H1 (cell line): ENCODE measurements around the gene CCR2. TPM values are rescaled to one million over a fixed set of nuclear protein-coding genes. Genes with fewer than 3 reads are reported as not detected.

ENCODE experiments used
- CTCF ChIA-PET: fragments of 300-600 bp; sonication (Branson Sonifier 250); formaldehyde crosslinking; loops from one replicate; lab custom pipeline; 2021; ENCODE audit not compliant: partially characterized antibody; lab: Charles Lee
- POLR2A ChIA-PET: fragments of 300-600 bp; sonication (Branson Sonifier 250); formaldehyde crosslinking; loops from one replicate; lab custom pipeline; 2021; ENCODE audit warnings: inconsistent platforms; ENCODE audit not compliant: partially characterized antibody; lab: Charles Lee
- DNase-seq, 2 experiments: peaks; one replicate each; pipeline versions ENCODE4 v3.0.0 to v3.0.0-alpha.2; 2010 to 2022; ENCODE audit warnings: low spot score in 2 of 2, low read depth in 1 of 2, mixed read lengths in 1 of 2
- FAIRE-seq: peaks from 2 replicates; lab custom pipeline; 2011; peaks lifted over from hg19 to GRCh38; lab: Jason Lieb, UNC
- H2AFZ ChIP-seq: 2 replicates; pipeline ENCODE4 v1.8.1; 2012; ENCODE audit warnings: low read length, inconsistent platforms
- H2AK5ac ChIP-seq: 2 replicates; pipeline ENCODE4 v1.6.1; 2013; ENCODE audit warnings: low read depth, low read length
- H2BK120ac ChIP-seq: replicated peaks from 2 replicates; pipeline ENCODE3; 2013; ENCODE audit warnings: low read depth, low read length, inconsistent platforms
- H2BK12ac ChIP-seq: 2 replicates; pipeline ENCODE4 v1.6.1; 2013; ENCODE audit warnings: low read depth, low read length
- H2BK15ac ChIP-seq: 2 replicates; pipeline ENCODE4 v1.6.1; 2013; ENCODE audit warnings: low read length
- H2BK20ac ChIP-seq: 2 replicates; pipeline ENCODE4 v1.6.1; 2013; ENCODE audit warnings: low read length
- H2BK5ac ChIP-seq: 2 replicates; pipeline ENCODE4 v1.6.1; 2013; ENCODE audit warnings: low read depth, low read length
- H3K14ac ChIP-seq: 2 replicates; pipeline ENCODE4 v1.6.1; 2013; ENCODE audit warnings: inconsistent platforms; ENCODE audit not compliant: insufficient read length
- H3K18ac ChIP-seq: 2 replicates; pipeline ENCODE4 v1.6.1; 2013; ENCODE audit warnings: low read length; ENCODE audit errors: extremely low read depth
- H3K23ac ChIP-seq: 2 replicates; pipeline ENCODE4 v1.6.1; 2013; ENCODE audit warnings: inconsistent platforms; ENCODE audit not compliant: insufficient read length
- H3K23me2 ChIP-seq: 2 replicates; pipeline ENCODE4 v1.6.1; 2013; ENCODE audit warnings: low read depth, low read length
- H3K27ac ChIP-seq: 2 replicates; pipeline ENCODE4 v1.6.1; 2011; ENCODE audit warnings: low read depth, low read length, inconsistent platforms
- H3K27me3 ChIP-seq, 4 experiments: replicated peaks in 1 of 4; 1 replicate in 1 of 4; 2 replicates in 3 of 4; pipeline versions ENCODE4 v1.6.1 to v1.8.1; 2011 to 2013; ENCODE audit warnings: low read length in 3 of 4, mild to moderate bottlenecking in 3 of 4, inconsistent platforms in 2 of 4, mixed read lengths in 2 of 4, moderate library complexity in 1 of 4; ENCODE audit not compliant: control insufficient read depth in 3 of 4, insufficient read depth in 3 of 4; ENCODE audit errors: extremely low read depth in 1 of 4
- H3K36me3 ChIP-seq, 4 experiments: 2 replicates each; pipeline versions ENCODE4 v1.6.1 to v1.8.1; 2011 to 2013; ENCODE audit warnings: mild to moderate bottlenecking in 4 of 4, low read length in 3 of 4, moderate library complexity in 2 of 4, control low read depth in 1 of 4, inconsistent platforms in 1 of 4; ENCODE audit not compliant: insufficient read depth in 4 of 4, control insufficient read depth in 2 of 4
- H3K4ac ChIP-seq: replicated peaks from 2 replicates; pipeline ENCODE3; 2013; ENCODE audit warnings: low read length, low read depth, mixed read lengths, inconsistent platforms; ENCODE audit not compliant: insufficient read length
- H3K4me1 ChIP-seq, 4 experiments: replicated peaks in 1 of 4; 1 replicate in 1 of 4; 2 replicates in 3 of 4; pipeline versions ENCODE4 v1.6.1 to v1.8.1; 2011 to 2013; ENCODE audit warnings: low read length in 3 of 4, inconsistent platforms in 2 of 4, mixed read lengths in 1 of 4; ENCODE audit not compliant: insufficient read depth in 4 of 4, control insufficient read depth in 3 of 4
- H3K4me2 ChIP-seq, 2 experiments: 2 replicates each; pipeline versions ENCODE4 v1.6.1 to v1.8.1; 2011 to 2013; ENCODE audit warnings: low read depth in 2 of 2, low read length in 2 of 2, control low read depth in 1 of 2, inconsistent platforms in 1 of 2, mild to moderate bottlenecking in 1 of 2; ENCODE audit not compliant: insufficient read depth in 1 of 2
- H3K4me3 ChIP-seq, 4 experiments: fragments of 200-600, 300-600 bp in 1 of 4; sonication (generic), shearing (Covaris generic), sonication (Bioruptor Twin) in 1 of 4; 2 replicates each; pipeline versions ENCODE4 v1.5.1 to v1.8.1; 2011 to 2016; ENCODE audit warnings: low read length in 4 of 4, low read depth in 3 of 4, control low read depth in 2 of 4, inconsistent platforms in 2 of 4, mild to moderate bottlenecking in 2 of 4, mixed read lengths in 1 of 4, moderate library complexity in 1 of 4; ENCODE audit not compliant: insufficient read depth in 2 of 4; ENCODE audit errors: extremely low read depth in 1 of 4
- H3K56ac ChIP-seq: replicated peaks from 2 replicates; pipeline ENCODE3; 2013; ENCODE audit warnings: low read depth, mild to moderate bottlenecking, mixed read lengths, low read length, inconsistent platforms; ENCODE audit not compliant: insufficient read length
- H3K79me1 ChIP-seq: 2 replicates; pipeline ENCODE4 v1.6.1; 2013; ENCODE audit warnings: low read depth, low read length, control low read depth
- H3K79me2 ChIP-seq, 2 experiments: 2 replicates each; pipeline versions ENCODE4 v1.6.1 to v1.8.1; 2012 to 2013; ENCODE audit warnings: low read length in 2 of 2, mild to moderate bottlenecking in 2 of 2, inconsistent platforms in 1 of 2; ENCODE audit not compliant: insufficient read depth in 2 of 2, control insufficient read depth in 1 of 2
- H3K9ac ChIP-seq, 4 experiments: replicated peaks in 1 of 4; 1 replicate in 1 of 4; 2 replicates in 3 of 4; pipeline versions ENCODE4 v1.6.1 to v1.8.1; 2011 to 2013; ENCODE audit warnings: low read depth in 3 of 4, low read length in 3 of 4, control low read depth in 2 of 4, mild to moderate bottlenecking in 2 of 4, moderate library complexity in 2 of 4, inconsistent platforms in 1 of 4; ENCODE audit errors: extremely low read depth in 1 of 4
- H3K9me3 ChIP-seq, 2 experiments: 2 replicates each; pipeline versions ENCODE4 v1.6.1 to v1.8.1; 2012 to 2013; ENCODE audit warnings: mild to moderate bottlenecking in 2 of 2, moderate library complexity in 2 of 2, control low read depth in 1 of 2, inconsistent platforms in 1 of 2, low read depth in 1 of 2, low read length in 1 of 2, mixed read lengths in 1 of 2; ENCODE audit not compliant: insufficient read depth in 2 of 2
- H4K20me1 ChIP-seq, 2 experiments: replicated peaks in 1 of 2; 2 replicates each; pipeline versions ENCODE3 to v1.8.1; 2011 to 2013; ENCODE audit warnings: inconsistent platforms in 2 of 2, low read length in 2 of 2, mild to moderate bottlenecking in 1 of 2; ENCODE audit not compliant: insufficient read depth in 2 of 2, control insufficient read depth in 1 of 2
- H4K5ac ChIP-seq: 2 replicates; pipeline ENCODE4 v1.6.1; 2013; ENCODE audit warnings: low read length, low read depth, mixed read lengths, inconsistent platforms; ENCODE audit not compliant: insufficient read length
- H4K8ac ChIP-seq: 2 replicates; pipeline ENCODE4 v1.8.0; 2013; ENCODE audit warnings: mild to moderate bottlenecking, moderate library complexity, low read length, inconsistent platforms; ENCODE audit not compliant: insufficient read depth; ENCODE audit errors: extremely low read depth
- H4K91ac ChIP-seq: replicated peaks from 2 replicates; pipeline ENCODE3; 2013; ENCODE audit warnings: low read length, mixed read lengths, inconsistent platforms; ENCODE audit not compliant: insufficient read length
- BCL11A ChIP-seq, 2 experiments: IDR thresholded peaks; one replicate each; pipeline ENCODE4 v1.6.1; 2011; ENCODE audit warnings: low read depth in 2 of 2, low read length in 2 of 2, mild to moderate bottlenecking in 2 of 2
- CBX8 ChIP-seq: fragments of 300-800, 300-1000 bp; sonication (generic); IDR thresholded peaks from 2 replicates; pipeline ENCODE4 v1.7.1; 2016; ENCODE audit warnings: low read depth, low read length, borderline replicate concordance
- CHD2 ChIP-seq: IDR thresholded peaks from 2 replicates; pipeline ENCODE4 v1.6.1; 2012; ENCODE audit warnings: low read length, improper control_type of control experiment
- EZH2 ChIP-seq: fragments of 200-600 bp; sonication (generic); IDR thresholded peaks from 2 replicates; pipeline ENCODE4 v1.7.1; 2012; ENCODE audit warnings: low read depth, mild to moderate bottlenecking, moderate library complexity, low read length, inconsistent platforms; ENCODE audit not compliant: severe bottlenecking
- HDAC6 ChIP-seq: IDR thresholded peaks from one replicate; pipeline ENCODE4 v1.7.1; 2012; ENCODE audit warnings: low read depth, mild to moderate bottlenecking, inconsistent platforms, low read length, moderate library complexity
- JUND ChIP-seq: IDR thresholded peaks from 2 replicates; pipeline ENCODE4 v1.6.1; 2011; ENCODE audit warnings: mild to moderate bottlenecking, improper control_type of control experiment, low read length
- KDM1A ChIP-seq: fragments of 200-600, 300-600 bp; sonication (generic); IDR thresholded peaks from 2 replicates; pipeline ENCODE4 v1.7.1; 2016; ENCODE audit warnings: mild to moderate bottlenecking, low read length, borderline replicate concordance
- NRF1 ChIP-seq: IDR thresholded peaks from 2 replicates; pipeline ENCODE4 v1.6.1; 2011; ENCODE audit warnings: mild to moderate bottlenecking, low read depth, low read length, improper control_type of control experiment
- POLR2AphosphoS5 ChIP-seq: IDR thresholded peaks from 2 replicates; pipeline ENCODE4 v1.6.1; 2011; ENCODE audit warnings: low read depth, low read length
- RXRA ChIP-seq: IDR thresholded peaks from 2 replicates; pipeline ENCODE4 v1.6.1; 2011; ENCODE audit warnings: low read depth, mild to moderate bottlenecking, low read length, moderate library complexity; ENCODE audit not compliant: insufficient read depth
- SIN3A ChIP-seq, 2 experiments: IDR thresholded peaks in 1 of 2; conservative IDR thresholded peaks in 1 of 2; 2 replicates each; pipeline ENCODE4 v1.6.1; 2011 to 2012; ENCODE audit warnings: low read length in 2 of 2, improper control_type of control experiment in 1 of 2, low read depth in 1 of 2, mild to moderate bottlenecking in 1 of 2
- SIRT6 ChIP-seq: IDR thresholded peaks from one replicate; pipeline ENCODE4 v1.7.1; 2012; ENCODE audit warnings: low read length, inconsistent platforms
- SUZ12 ChIP-seq: fragments of 200-600 bp; sonication (generic); IDR thresholded peaks from 2 replicates; pipeline ENCODE4 v1.6.1; 2012; ENCODE audit warnings: mild to moderate bottlenecking, inconsistent platforms, low read length, moderate library complexity, mixed read lengths
- TAF7 ChIP-seq: optimal IDR thresholded peaks from 2 replicates; pipeline ENCODE3; 2011; ENCODE audit warnings: low read depth, mild to moderate bottlenecking, inconsistent platforms, low read length, moderate library complexity, borderline replicate concordance
- TBP ChIP-seq: IDR thresholded peaks from 2 replicates; pipeline ENCODE4 v1.6.1; 2011; ENCODE audit warnings: low read depth, low read length, improper control_type of control experiment
- whole genome bisulfite sequencing, 2 experiments: shearing (Covaris generic) in 1 of 2; methylation state at CpG; one replicate each; pipeline versions ENCODE4 v1.1.6 to v1.1.7; 2013 to 2015; ENCODE audit warnings: low lambda C conversion rate in 2 of 2, mixed read lengths in 2 of 2, inconsistent platforms in 1 of 2, low coverage in 1 of 2, missing lambda C conversion rate in 1 of 2; ENCODE audit not compliant: insufficient replicate concordance in 2 of 2, insufficient coverage in 1 of 2, insufficient read length in 1 of 2; ENCODE audit errors: extremely low coverage in 1 of 2, missing lambda C conversion rate in 1 of 2; 5-methylcytosine and 5-hydroxymethylcytosine counted together
- polyA plus RNA-seq, 7 experiments: library from polyadenylated mRNA; depleted of rRNA in 3 of 7; stranded (reverse) in 5 of 7; unstranded in 2 of 7; fragments of >200 nt in 5 of 7; fragments of 200-250 nt in 2 of 7; gene quantifications; 1 replicate in 5 of 7; 2 replicates in 1 of 7; 4 replicates in 1 of 7; pipeline versions ENCODE4 v1.2.1 to v1.2.3, GENCODE V29; 2011 to 2013; ENCODE audit warnings: missing spikeins in 2 of 7, mixed read lengths in 2 of 7
- total RNA-seq: library from RNA; stranded (reverse); fragmentation: NEBNext Ultra II Directional; extraction: Animal tissue kit (Norgen Biotek cat#: 25700); gene quantifications from 2 replicates; pipeline ENCODE4 v1.2.1, GENCODE V29; 2021

CCR2 gene
- total and polyA plus RNA-seq, 2 of the 8 experiments (the other 6 are each of a cell fraction or from before 2014, with no cell fraction given): not detected

DNA sequence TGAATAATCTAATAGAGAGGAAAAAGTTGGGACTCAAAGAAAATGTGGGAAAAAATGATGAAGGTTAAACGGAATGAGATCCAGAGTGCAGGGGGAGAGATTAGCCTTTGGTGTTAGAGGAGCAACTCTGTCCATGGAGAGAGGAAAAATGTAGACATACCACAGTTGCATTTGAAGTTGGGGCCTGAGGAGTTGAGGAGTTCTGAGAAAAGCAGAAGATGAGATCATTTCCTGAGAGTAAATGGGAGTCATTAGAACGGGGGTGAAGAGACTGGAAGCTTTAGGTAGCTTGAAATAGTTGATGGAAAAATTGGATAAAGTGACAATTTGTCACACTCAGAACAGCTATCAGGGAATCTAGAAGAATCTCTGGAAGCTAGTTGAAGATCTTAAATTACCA lies 45.6 kb downstream of the CCR2 start:
- Histone ChIP-seq H4K8ac (no peak overlapping the region), H4K5ac (no peak overlapping the region), H4K91ac (no peak overlapping the region), H3K27me3 (no peaks in the 10 kb centered on the region), H2BK15ac (no peak overlapping the region), H3K4me3 (no peak overlapping the region), H3K18ac (no peak overlapping the region), H3K4me1 (0 out of 7 replicates have a peak, but pooled peaks cover 0 to 2% (median 0%) of the 10 kb centered on the region in 4 experiments), H3K23ac (no peak overlapping the region), H3K9ac (no peak overlapping the region), H2AFZ (no peak overlapping the region), H3K27ac (no peak overlapping the region), H3K9me3 (no peaks in the 10 kb centered on the region), H3K79me1 (no peaks in the 10 kb centered on the region), H2BK5ac (no peak overlapping the region), H3K23me2 (no peaks in the 10 kb centered on the region), H2BK120ac (no peak overlapping the region), H3K79me2 (no peaks in the 10 kb centered on the region), H2BK12ac (no peak overlapping the region), H2AK5ac (no peak overlapping the region), H4K20me1 (no peaks in the 10 kb centered on the region), H3K4ac (no peak overlapping the region), H3K4me2 (no peak overlapping the region), H3K56ac (no peak overlapping the region), H3K36me3 (no peaks in the 10 kb centered on the region), H2BK20ac (no peak overlapping the region), H3K14ac (no peak overlapping the region)
- CTCF ChIA-PET: interaction anchor here (0.9 to 3.8 kb wide), 7 partner anchors 11 to 184 kb away, joined by 3 to 16 read pairs (median 3); no protein-coding TSS in a partner anchor
- POLR2A ChIA-PET: no interaction called here
- no peak for DNase-seq
- FAIRE-seq: no peak
- 83% methylated on average over 2 of the region's 2 CpGs; no CpG with 5 or more reads in 1 of the 2 experiments for WGBS, 2 experiments
- TF ChIP-seq NRF1 (no peak), TBP (no peak), TAF7 (no peak), CHD2 (no peak), SUZ12 (no peak), JUND (no peak), EZH2 (no peak), POLR2AphosphoS5 (no peak), SIN3A (conservative IDR thresholded peaks at IDR 0.05 in 1 of 2, IDR thresholded peaks at IDR 0.05 in 1 of 2; ENCODE audit: low read depth in 1 of 2, low read length in 2 of 2) (no peak), CBX8 (no peak), BCL11A (IDR thresholded peaks at IDR 0.05; ENCODE audit: low read depth in 2 of 2, low read length in 2 of 2) (no peak), KDM1A (no peak), HDAC6 (no peak), RXRA (no peak), SIRT6 (no peak)
